GM21825 (cell line): Measurements from ENCODE around the gene NEDD4L.
A peak's percentile ranks its signal among the peaks of the same experiment; 100 is the strongest.

Experiments used
- ATAC-seq: cut with Tn5 transposase; IDR thresholded peaks from one replicate; pipeline ENCODE4 v1.9.1; 2021; ENCODE audit warnings: mild to moderate bottlenecking, moderate library complexity; ENCODE audit not compliant: unreplicated experiment

NEDD4L gene

DNA sequence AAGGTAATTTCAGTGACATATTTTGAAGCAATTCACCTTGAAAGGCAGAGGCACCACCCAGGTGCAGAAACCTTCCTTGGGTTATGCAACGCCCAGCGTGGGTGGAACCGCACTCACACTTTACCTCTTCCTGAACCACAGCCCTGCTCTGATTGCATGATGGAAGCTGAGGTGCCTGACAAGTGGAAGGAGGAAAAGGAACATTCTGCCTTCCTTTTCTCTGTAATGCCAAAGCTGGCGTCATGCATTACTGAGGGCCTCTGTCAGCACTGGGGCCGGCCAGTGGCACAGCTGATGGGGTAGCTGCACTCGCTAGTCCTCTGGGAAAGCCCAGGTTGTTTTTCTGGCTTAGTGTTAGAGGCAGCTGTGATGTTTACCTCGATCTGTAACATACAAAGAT, 266.5 kb downstream of the NEDD4L start:
- ATAC-seq: no peak

DNA sequence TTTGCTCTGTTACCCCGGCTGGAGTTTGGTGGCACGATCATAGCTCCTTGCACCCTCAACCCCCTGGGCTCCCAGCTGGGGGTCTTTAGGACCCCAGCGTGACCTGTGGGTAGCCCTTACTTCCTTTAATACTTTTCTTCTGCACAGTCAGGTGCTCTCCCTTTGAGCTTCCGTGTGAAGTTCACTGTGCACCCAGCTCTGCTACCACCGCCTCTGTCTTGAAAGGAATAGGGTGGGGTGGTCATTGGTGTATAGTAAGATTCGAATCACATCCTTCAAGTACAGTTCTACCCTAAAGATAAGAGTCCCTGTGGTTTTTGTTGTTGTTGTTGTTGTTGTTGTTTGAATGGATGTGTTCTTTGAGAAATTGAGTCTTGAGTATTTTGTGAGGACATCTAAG, 267.4 kb downstream of the NEDD4L start:
- ATAC-seq: no peak

DNA sequence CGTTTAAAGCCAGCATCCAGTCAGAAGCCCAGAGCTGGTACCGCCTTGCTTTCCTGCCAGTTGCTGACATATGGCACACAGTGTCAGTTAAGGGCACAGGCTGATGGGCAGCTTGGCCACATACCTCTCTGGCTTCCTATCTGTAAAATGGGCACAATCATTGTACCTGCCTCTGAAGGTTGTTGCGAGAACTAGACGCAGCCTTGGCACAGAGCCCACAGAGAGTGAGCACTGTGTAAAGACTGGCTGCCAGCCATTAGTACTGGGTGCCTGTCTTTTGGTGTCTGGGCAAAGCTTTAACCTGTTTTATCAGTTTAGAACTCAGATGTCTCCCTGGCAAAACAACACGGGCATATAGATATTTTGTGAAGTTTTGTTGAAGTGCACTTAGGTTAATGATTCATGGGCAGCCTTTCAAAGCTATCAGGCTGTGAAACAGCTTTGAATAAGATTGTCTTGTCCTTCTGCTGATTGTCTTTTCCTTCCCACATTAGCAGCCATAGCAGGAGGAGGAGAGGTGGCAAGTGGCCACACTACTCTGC, 269.5 kb downstream of the NEDD4L start:
- no peak for ATAC-seq

DNA sequence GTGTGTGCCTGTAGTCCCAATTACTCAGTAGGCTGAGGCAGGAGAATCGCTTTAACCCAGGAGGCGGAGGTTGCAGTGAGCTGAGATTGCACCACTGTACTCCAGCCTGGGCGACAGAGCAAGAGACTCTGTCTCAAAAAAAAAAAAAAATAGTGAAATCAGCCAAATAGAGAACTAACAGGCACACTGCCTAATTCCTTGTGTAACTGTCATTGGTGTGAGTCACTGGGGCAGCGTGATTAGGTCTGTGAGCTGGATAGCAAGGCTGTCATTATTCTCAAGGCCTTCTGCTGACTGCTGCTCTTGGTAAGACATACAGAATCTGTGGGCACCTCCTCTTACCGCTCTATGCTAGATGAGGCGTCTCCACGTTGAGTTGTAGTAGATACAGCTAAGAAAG, 270.3 kb downstream of the NEDD4L start:
- no peak for ATAC-seq

DNA sequence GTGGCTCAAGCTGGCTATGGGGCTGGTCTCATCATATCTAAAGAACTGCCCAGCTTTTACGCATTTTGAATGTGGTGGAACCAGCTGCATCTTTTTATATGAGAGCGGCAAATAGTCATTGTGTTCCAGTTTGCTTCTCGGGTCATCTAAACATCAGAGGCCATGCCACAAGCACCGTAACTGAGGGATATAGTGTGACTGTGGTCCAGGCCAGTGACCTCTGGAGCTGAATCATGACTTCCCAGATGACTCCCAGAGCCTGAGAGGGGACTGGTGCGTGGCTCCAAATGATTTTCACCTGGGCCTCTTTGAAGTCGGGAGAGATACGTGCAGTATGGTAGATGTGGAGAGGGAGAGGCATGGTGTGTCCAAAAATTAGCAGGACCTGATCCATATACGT, 271.0 kb downstream of the NEDD4L start:
- ATAC-seq: no peak

DNA sequence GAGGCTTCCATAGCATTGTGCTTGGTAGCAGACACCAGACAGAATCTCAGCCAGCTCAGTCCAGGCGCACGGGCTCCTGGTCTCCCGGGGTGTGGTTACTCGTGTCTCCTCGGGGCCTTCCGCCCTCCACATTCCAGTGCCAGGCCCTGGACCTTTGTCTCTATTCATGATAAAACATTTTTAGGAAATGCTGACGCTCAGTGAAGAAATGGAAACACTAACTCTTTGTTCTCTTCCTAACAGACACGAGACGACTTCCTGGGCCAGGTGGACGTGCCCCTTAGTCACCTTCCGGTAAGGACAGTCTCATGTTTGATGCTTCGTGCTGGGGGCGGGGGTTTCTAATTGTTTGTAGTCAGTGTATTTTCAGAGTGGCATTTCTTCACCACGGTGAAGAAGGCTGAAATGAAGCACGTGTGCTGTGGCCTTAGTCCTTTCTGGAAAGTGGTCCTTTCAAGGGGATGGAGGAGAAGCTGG, 271.8 kb downstream of the NEDD4L start:
- no peak for ATAC-seq

DNA sequence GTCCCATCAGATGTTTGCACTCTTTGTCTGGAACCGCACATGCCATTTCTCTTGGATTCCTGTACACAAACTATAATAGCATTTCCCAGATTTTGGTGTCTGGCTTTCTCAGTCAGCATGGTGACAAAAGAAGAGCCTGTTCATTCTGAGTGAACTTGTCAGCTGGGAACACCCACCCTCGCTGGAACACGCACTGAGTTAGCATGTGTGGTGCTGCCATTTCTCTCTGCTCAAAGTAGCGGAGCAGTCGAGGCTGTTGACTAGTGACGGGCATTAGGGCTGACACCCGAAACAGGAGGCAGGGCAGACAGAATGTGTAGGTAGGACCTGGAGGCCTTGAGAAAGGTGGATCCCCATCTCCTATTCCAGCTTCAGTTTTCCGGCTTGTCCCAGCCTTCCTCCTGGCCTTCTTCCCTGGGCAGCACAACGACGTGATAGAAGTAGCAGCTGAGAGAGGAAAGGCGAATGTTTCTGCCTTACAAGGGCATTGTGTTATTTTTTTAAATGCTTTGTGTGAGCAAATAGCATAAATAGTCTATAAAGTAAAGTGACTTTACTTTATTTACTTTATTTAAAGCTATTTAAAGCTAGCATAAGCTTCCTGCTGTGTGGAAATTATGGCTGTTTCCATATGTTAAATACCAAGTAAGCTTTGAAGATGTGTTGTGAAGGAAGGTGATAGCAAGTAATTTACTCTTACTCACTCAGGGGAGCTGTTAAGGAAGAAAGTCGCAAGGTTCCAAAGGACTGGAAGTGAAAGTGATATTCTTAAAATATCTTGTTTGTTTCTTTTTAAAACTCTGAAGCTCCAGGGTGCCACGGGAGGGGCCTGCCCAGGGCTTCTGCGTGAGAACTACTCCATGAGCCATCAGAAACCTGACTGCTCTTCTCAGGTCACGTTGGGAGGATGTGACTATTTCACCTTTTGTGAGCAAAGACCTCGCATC, 272.6 kb downstream of the NEDD4L start:
- no peak for ATAC-seq

DNA sequence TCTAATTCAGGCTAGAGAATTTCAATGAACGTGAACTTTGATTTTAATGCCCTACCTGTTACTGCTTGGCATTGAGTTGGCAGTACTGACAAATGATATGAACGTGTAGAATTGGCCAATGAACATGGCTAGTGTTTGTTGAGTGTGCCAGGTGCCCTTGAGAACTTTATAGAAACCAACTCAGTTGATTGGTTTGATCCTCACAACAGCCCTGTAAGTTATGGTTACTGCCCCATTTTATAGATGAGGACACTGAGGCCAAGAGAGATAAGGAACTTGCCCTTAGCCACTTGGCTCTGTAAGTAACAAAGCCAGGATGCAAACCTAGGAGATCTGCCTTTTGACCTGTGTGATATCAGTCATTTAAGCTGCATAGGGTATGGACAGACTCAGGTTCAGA, 275.7 kb downstream of the NEDD4L start:
- ATAC-seq: no peak

DNA sequence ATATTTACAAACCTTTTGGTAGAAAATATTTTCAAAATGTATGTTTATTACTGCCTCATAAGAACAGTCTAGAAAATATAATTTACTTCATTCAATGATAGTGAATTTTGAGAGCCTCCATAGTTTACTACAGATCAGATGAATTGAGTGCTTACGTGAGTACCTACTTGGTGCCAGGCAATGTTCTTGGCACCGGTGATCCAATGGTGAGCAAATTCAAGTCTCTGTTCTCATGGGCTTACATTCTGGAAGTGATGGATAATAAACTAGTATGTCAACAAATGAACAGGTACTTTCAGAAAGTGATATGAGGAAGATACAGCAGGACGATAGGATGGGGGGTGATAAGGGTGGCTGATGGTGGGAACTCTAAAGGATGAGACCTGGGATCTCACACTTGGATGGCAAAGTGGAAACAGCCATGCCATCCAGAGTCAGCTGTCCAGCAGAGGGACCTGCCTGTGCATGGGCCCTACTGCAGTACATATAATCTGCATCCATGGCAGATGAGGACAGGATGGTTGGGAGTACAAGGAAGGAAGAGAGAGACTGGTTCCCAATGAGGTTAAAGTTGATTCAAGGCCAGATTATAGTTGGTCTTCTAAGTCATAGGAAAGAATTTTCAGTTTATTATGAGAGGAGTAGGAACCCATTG, 277.0 kb downstream of the NEDD4L start:
- ATAC-seq: no peak

DNA sequence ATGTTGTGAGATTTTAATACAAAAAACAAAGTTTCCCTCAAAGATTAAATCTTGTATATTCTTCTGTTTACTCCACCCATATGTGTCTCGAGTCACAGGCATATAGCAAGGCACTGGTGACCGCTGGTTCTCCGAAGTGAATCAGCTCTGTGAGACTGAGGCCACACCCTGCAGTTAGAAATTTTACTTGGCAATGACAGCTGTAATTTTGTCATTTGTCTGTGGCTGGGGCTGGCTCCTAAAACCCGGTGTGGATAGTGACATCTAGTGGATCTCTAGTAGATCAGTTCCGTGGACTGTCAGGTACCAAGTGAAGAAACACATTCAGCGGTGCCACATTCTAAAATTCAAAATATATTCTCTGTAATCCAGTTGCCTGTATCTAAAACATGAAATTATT, 278.0 kb downstream of the NEDD4L start:
- peak; percentile 61 for ATAC-seq

DNA sequence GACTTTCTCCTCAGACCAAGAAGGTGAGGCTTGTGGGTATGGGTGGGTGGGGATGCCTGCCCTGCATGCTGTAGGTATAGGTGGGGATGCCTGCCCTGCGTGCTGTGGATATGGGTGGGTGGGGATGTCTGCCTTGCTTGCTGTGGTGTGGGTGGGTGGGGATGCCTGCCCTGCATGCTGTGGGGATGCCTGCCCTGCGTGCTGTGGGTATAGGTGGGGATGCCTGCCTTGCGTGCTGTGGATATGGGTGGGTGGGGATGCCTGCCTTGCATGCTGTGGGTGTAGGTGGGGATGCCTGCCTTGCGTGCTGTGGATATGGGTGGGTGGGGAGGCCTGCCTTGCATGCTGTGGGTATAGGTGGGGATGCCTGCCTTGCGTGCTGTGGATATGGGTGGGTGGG, 278.4 kb downstream of the NEDD4L start:
- no peak for ATAC-seq

DNA sequence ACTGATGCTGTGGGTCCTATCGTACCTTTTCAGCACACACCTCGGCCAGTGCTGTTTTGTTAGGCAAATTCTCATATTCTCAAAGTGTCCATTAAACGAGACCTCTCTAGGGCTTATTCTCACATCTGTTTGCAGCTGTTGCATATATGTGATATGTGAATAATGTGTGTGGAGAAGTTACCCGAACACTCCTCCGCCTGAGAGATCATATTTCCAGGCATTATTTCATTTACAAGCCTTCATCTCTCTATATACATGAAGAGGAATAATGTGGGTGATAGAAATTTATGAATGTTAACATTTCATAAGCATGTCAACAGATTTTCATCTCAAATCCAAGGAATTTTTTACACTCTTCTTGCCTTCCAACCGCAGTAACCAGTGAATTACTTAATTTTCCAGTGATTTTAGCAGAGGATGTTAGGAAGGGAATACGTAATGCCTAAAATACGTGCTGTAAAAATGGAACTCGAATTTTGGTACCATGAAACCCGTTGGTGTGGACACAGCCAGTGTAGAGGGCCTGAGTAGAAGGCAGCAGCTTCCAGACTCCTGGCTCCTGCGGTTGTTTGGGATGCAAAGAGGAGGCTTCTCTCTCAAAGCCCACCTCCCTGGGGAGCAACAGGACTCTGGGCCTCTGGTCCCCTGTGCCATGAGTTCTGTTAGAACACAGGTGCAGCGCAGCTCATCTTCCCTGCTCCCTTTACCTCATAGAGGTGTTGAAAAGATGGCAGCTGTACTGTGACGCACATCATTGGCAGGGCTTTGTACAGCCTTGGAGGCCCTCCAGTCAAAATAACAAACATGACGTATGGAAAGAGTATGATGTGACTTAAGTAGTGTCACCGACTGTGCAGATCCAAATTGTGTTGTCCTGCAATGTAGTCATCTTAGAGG, 280.1 kb downstream of the NEDD4L start:
- ATAC-seq: no peak

DNA sequence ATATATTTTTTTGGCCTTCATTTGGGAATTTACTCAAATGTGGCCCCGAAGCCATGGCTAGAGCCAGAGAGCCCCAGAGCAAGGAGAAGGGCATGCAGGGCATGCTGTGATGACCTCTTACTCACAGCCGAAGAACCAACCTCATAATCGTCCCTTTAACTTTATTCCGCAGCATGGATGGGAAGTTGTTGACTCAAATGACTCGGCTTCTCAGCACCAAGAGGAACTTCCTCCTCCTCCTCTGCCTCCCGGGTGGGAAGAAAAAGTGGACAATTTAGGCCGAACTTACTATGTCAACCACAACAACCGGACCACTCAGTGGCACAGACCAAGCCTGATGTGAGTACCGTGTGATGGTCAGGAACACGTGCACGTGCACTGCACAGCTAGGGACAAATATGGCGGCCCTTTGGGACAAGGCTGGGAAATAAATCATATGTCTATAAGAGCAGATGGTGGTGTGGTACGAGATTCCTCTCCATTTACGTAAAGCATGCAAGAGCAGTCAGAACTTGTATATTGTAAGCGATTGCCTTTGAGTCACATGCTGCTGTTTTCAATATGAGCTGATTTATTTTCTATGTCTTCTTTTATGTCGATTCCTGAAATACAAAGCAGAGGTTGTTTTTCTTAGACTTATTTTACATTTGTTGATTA, 280.9 kb downstream of the NEDD4L start:
- ATAC-seq: no peak

DNA sequence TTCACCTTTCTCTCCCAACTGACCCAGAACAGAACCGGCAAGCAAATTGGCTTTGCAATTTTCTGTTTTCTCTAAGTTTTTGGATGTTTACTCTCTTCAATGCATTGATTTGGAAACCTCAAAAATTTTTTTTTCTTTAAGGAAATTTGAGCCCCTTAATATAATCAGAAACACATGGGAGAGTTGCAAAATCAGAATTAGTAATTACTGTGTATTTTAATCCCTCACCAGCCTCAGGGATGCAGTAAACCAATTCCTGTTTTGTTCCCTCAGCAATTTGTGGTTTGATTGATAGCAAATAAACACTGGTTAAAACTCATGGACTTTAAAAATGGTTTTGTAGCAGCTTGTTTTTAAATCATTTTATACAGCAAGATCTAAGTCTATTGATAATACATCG, 281.5 kb downstream of the NEDD4L start:
- no peak for ATAC-seq

DNA sequence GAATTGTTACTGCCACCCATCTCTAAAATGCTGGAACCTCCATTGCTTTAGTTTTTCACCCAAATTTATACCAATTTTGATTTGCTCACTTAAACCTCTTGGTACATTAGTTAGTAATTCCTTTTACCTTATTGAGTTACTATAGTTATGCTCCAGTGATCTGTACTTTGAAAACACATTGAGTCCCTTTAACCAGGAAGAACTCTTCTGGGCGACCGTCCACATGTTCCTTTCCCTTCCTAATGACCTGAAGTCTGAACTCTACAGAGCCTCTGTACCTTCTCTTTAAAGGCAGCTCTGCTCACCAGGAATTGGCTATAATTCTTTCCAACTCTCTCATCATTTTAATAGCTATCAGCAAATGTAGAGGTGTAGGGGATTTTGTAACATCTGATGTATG, 290.0 kb downstream of the NEDD4L start:
- no peak for ATAC-seq

DNA sequence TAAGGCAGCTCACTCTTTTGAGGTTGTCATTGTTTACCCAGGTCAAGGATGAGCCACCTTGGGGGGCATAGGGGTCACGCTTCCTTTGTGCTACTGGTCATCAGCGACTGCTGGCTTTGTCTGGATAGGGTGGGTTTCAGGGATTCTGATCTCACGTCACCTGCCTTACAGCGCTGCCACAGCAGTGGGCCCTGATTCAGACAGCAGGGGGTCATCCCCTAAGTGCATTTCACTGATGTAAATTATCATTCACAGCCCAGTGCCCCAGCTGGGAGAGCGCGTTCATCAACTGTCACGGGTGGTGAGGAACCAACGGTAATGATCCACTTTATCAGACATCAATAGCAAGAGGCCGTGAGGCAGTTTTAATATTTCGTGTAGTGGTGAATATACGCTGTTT, 291.2 kb downstream of the NEDD4L start:
- no peak for ATAC-seq

DNA sequence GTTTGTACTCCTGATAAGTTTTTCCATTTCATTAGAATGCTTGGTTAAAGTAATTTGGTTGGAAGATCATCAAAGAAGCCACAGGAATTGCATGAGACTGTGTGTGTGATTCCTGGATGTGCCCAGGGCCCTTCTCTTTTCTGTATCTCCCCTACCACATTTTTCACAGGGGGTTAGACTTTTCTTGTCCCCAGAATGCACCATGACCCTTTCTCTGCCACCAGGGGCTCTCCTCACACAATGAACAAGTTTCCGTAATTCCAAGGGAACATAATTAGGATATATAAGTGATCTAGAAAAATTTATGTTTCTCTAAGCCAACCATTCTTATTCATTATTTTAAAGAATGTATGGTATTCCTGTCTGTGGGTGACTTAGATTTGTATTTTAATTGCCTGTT, 291.8 kb downstream of the NEDD4L start:
- ATAC-seq: no peak

DNA sequence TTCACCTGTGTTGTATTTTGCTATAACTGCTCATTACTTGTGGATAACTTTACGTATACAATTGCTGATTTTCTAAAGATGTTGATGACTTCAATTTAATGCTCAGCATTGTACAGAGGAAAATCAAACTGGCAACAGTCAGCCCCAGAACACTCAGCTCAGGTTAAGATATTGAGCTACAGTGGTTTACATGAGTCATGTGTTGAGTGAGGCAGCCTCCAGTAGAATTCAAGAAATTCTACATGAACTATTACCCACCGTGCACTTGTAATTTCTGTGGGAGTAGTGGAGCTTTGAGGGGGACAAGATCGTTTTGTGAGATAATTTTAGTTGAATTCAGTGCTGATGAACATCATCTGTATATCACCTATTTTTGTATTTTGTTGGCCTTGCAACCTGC, 292.6 kb downstream of the NEDD4L start:
- ATAC-seq: no peak

DNA sequence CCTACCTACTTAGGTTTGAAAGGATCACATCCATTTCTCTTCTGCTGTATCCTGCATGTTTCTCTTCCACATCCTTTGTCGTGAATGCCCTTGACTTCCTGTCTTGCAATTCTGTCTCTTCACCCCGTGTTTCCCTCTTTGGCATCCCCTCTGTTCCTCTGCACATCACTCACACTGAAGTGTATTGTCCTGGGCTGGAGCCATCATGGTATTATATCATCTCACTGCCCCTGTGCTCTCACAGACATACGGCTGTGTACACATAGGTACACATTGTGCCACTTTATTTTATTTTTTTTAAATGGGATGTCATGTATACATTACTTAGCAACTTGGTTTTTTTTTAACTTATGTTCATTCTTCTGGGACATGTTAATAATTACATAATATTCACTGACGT, 293.3 kb downstream of the NEDD4L start:
- ATAC-seq: no peak

DNA sequence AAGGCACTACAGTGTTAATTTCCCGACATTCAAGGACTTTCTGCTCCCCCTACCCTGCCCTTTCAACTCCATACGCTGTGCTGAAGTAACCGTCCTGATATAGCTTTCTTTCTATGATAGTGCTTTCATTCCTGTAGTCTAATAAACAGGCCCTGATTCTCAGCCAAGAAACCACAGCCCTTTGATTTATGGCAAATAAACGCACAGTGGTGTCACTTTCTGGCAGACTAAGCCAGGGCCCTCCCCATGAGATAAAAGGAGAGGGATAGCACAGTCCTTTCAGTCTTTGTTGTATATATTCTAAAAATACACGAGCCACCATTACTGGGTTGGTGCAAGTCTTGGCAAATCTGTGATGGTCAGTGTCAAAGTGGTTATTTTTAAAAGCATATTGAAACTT, 293.7 kb downstream of the NEDD4L start:
- ATAC-seq: no peak
